HepG2 (cell line): ENCODE results near the gene IRF7. TPM values are rescaled to one million over a fixed set of nuclear protein-coding genes. Genes with fewer than 3 reads are reported as not detected.
A peak's percentile ranks its signal among the peaks of the same experiment; 100 is the strongest.

ENCODE experiments used
- BCL6 ChIP-seq: IDR thresholded peaks from 2 replicates; pipeline ENCODE4 v1.6.1; 2016; ENCODE audit warnings: missing genetic modification reagents, missing compliant biosample characterization
- NR2F2 ChIP-seq: IDR thresholded peaks from 2 replicates; pipeline ENCODE4 v1.6.1; 2012; ENCODE audit warnings: low read depth, inconsistent platforms, borderline replicate concordance
- RARA ChIP-seq: IDR thresholded peaks from 2 replicates; pipeline ENCODE4 v1.6.1; 2016; ENCODE audit warnings: missing genetic modification reagents, missing compliant biosample characterization
- SKI ChIP-seq: fragments of 450-650 bp; IDR thresholded peaks from one replicate; pipeline ENCODE4 v1.6.1; 2018; ENCODE audit warnings: mild to moderate bottlenecking; ENCODE audit not compliant: partially characterized antibody
- TBL1XR1 ChIP-seq: fragments of 150-350 bp; IDR thresholded peaks from 2 replicates; pipeline ENCODE4 v1.6.1; 2014; ENCODE audit warnings: borderline replicate concordance, low read length; ENCODE audit not compliant: partially characterized antibody
- ZNF609 ChIP-seq: sonication (generic); formaldehyde crosslinking; IDR thresholded peaks from 2 replicates; pipeline ENCODE4 v1.4.0; 2020; ENCODE audit warnings: mild to moderate bottlenecking, missing genetic modification reagents, borderline replicate concordance
- ZNF687 ChIP-seq: sonication (generic); formaldehyde crosslinking; IDR thresholded peaks from 2 replicates; pipeline ENCODE4 v1.5.1; 2020; ENCODE audit warnings: mild to moderate bottlenecking, missing genetic modification reagents, moderate library complexity
- polyA plus RNA-seq, 8 experiments: library from polyadenylated mRNA; depleted of rRNA in 3 of 8; stranded (reverse) in 7 of 8; unstranded in 1 of 8; fragments of >200 nt; fragmentation: Illumina TruSeq in 4 of 8; extraction: Trizol in 4 of 8; gene quantifications; 2 replicates each; pipeline versions ENCODE4 v1.2.1 to v1.2.3, GENCODE V29; 2011 to 2016; ENCODE audit warnings: low read depth in 4 of 8, missing spikeins in 1 of 8, mixed read lengths in 1 of 8; ENCODE audit not compliant: insufficient read depth in 1 of 8
- total RNA-seq, 5 experiments: library from RNA; depleted of rRNA; stranded (reverse); fragments of >200 nt; fragmentation: Illumina TruSeq; extraction: Trizol; gene quantifications; 2 replicates each; pipeline ENCODE4 v1.2.3, GENCODE V29; 2016; ENCODE audit warnings: low read depth in 1 of 5
- TF ChIP-seq, protein P1 (sequence below): sonication (generic); formaldehyde crosslinking; IDR thresholded peaks from 2 replicates; pipeline ENCODE4 v1.8.0; 2022; ENCODE audit warnings: missing genetic modification reagents, mild to moderate bottlenecking, moderate library complexity, borderline replicate concordance

IRF7 gene
- total and polyA plus RNA-seq, 2 of the 13 experiments (the other 11 are each of a cell fraction or from before 2014, with no cell fraction given): not detected

DNA sequence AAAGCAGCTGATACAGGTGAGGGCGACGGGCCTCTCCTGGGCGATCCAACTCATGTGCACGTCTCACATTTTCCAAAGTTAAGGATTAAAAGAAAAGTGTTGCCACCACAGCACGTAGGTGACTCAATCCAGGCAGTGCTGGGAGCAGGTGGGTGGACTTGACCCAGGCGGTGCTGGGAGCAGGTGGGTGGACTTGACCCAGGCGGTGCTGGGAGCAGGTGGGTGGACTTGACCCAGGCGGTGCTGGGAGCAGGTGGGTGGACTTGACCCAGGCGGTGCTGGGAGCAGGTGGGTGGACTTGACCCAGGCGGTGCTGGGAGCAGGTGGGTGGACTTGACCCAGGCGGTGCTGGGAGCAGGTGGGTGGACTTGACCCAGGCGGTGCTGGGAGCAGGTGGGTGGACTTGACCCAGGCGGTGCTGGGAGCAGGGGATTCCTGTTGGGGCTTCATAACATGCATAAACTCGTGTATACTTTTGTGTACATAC is 32.0 kb upstream of the IRF7 start (continued):
- TF ChIP-seq ZNF609 (CRISPR knock-in tag) (peak; percentile 28; the same call in 1 of the 2 replicates), RARA (CRISPR knock-in tag) (peak; percentile 97), ZNF687 (peak; percentile 47), TBL1XR1 (peak; percentile 95), NR2F2 (0 out of 2 replicates have a peak, but pooled peaks have one; percentile 43), BCL6 (CRISPR knock-in tag) (peak; percentile 53; the same call in 1 of the 2 replicates), SKI (peak; percentile 86)
- TF ChIP-seq, protein P1, sequence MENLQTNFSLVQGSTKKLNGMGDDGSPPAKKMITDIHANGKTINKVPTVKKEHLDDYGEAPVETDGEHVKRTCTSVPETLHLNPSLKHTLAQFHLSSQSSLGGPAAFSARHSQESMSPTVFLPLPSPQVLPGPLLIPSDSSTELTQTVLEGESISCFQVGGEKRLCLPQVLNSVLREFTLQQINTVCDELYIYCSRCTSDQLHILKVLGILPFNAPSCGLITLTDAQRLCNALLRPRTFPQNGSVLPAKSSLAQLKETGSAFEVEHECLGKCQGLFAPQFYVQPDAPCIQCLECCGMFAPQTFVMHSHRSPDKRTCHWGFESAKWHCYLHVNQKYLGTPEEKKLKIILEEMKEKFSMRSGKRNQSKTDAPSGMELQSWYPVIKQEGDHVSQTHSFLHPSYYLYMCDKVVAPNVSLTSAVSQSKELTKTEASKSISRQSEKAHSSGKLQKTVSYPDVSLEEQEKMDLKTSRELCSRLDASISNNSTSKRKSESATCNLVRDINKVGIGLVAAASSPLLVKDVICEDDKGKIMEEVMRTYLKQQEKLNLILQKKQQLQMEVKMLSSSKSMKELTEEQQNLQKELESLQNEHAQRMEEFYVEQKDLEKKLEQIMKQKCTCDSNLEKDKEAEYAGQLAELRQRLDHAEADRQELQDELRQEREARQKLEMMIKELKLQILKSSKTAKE (CRISPR knock-in tag): peak; percentile 87
